ENCODE measurements around the gene CNTN4.

Gene CNTN4

DNA sequence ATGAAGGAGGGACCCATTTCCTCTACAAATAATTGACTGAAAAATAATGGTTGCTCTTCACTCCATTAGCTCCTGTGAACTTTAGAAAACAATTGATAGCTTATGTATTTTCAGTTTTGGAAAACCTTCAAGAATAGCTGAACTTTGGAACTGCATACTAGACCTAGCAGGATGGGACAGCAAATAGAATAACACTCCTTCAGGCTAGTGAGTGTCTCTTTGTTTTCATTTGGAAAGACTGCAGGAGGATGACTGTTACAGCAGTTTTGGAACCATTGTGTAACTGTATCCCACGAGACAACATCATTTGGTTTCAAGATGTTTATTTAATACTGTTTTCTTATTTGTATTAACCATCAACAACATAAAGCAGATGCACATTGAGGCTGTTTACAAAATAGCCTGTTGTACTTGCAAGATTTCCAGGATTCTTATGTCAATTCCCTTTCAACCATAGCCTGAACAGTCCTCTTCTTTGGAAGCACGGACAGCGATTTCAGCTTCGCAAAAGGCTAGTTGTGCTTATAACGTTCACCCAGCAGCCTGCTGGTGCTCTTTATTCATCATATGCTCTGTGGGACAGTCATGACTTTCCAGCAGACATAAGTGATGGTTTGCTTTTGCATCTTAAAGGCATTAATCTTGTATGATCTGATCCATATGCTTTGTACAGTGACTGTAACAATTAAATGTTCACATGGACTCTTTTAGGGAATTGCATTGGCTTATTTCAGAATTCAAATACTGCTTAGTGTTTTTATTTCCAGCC is 676.0 kb downstream of the CNTN4 start:
- TF ChIP-seq, protein P1, sequence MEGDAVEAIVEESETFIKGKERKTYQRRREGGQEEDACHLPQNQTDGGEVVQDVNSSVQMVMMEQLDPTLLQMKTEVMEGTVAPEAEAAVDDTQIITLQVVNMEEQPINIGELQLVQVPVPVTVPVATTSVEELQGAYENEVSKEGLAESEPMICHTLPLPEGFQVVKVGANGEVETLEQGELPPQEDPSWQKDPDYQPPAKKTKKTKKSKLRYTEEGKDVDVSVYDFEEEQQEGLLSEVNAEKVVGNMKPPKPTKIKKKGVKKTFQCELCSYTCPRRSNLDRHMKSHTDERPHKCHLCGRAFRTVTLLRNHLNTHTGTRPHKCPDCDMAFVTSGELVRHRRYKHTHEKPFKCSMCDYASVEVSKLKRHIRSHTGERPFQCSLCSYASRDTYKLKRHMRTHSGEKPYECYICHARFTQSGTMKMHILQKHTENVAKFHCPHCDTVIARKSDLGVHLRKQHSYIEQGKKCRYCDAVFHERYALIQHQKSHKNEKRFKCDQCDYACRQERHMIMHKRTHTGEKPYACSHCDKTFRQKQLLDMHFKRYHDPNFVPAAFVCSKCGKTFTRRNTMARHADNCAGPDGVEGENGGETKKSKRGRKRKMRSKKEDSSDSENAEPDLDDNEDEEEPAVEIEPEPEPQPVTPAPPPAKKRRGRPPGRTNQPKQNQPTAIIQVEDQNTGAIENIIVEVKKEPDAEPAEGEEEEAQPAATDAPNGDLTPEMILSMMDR (IDR thresholded peaks at IDR 0.05; ENCODE audit: insufficient read depth, low read depth, low read length, missing control alignments), result no peak
- DNase-seq (ENCODE audit: low read depth), result no peak

DNA sequence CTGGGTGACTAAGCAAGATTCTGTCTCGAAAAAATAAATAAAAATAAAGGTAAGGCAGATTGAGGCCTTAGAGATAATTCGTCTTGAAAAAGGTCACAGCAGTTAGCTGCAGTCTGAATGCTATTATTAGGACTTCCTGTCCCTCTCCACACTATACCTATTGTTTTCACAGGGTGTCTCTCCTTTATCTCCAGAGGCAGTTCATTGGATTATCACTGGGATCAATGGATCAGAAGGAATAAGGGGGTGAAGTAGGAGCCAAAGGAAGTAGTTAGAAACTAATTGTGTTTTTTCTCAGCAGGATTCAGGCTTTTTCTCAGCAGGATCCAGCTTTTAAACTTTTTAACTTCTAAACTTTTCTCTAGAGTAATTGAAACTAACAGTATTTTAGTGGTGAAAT is 684.6 kb downstream of the CNTN4 start:
- TF ChIP-seq, protein P1 (IDR thresholded peaks at IDR 0.05; ENCODE audit: insufficient read depth, low read depth, low read length, missing control alignments), result no peak
- H3K4me3 ChIP-seq (ENCODE audit: low read depth, low read length), result no peak overlapping the region
- DNase-seq (ENCODE audit: low read depth), result no peak

More for the DNA sequence above, 676.0 kb downstream of the CNTN4 start:
- H3K4me3 ChIP-seq (ENCODE audit: low read depth, low read length), result no peak overlapping the region

DNA sequence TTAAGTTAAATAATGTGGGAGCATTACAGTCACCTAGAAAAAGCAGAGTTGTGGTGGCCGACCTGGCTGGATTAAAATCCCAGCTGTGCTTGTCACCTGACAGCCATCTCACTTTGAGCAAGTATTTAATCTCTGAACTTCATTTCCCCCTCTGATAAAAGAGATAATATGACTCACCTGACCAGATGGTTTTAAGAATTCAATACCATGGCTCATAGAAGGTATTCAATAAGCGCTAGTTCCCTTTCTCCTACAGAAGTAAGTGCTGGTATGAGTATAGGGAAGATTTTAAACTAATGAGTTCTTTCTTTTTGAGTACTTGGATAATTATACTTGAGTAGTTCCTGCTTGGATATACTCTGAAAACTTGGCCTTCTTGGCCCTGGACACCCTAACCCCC is 686.0 kb downstream of the CNTN4 start:
- TF ChIP-seq, protein P1 (IDR thresholded peaks at IDR 0.05; ENCODE audit: insufficient read depth, low read depth, low read length, missing control alignments), result no peak
- no peak for DNase-seq (ENCODE audit: low read depth)
- H3K4me3 ChIP-seq (ENCODE audit: low read depth, low read length), result no peak overlapping the region

DNA sequence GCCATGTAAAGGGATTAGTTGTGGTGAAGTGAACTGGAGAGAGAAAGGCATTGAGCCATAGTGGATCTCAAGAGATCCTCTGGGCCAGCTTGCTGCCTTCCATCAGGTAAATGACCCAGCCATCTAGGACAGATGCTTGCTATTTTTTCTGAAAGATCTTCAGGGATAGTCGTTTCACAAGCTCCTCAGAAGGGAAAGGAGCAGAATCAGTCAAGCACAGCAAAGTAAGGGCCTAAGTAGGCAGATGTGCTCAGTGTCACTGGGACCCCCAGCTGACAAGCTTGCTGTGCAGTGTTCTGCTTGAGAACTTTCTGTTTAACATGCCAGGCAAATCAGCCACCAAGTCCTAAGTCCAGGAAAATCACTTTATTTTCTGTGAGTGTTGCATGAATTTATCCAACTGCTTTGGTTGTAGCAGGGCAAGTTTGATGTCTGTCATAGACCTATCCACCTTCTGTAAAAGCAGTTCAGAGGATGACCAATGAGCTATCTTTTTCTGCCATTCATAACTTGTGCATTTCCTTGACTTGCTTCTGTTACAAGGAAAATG is 691.7 kb downstream of the CNTN4 start:
- no peak overlapping the region for H3K4me3 ChIP-seq (ENCODE audit: low read depth, low read length)
- TF ChIP-seq, protein P1 (IDR thresholded peaks at IDR 0.05; ENCODE audit: insufficient read depth, low read depth, low read length, missing control alignments), result no peak
- no peak for DNase-seq (ENCODE audit: low read depth)

DNA sequence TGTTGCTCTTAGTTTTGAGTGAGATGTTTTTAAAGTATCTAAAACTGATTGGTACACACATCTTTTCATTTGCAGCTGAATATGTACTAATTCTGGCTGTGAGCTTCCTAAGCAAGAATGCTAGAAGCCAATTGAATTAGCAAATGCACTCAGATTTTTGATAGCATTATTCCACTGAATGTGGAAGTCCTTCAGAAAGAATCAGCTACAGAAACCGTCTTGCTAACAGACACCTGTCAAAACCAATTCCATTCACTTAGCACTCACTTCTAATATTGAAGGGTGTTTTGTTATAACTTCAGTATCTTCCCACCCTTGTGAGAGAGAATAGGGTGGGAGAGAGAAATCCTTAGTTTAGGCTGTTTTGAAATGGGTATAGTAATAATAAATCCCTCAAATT is 693.8 kb downstream of the CNTN4 start:
- TF ChIP-seq, protein P1 (IDR thresholded peaks at IDR 0.05; ENCODE audit: insufficient read depth, low read depth, low read length, missing control alignments), result no peak
- no peak for DNase-seq (ENCODE audit: low read depth)
- H3K4me3 ChIP-seq (ENCODE audit: low read depth, low read length), result no peak overlapping the region

DNA sequence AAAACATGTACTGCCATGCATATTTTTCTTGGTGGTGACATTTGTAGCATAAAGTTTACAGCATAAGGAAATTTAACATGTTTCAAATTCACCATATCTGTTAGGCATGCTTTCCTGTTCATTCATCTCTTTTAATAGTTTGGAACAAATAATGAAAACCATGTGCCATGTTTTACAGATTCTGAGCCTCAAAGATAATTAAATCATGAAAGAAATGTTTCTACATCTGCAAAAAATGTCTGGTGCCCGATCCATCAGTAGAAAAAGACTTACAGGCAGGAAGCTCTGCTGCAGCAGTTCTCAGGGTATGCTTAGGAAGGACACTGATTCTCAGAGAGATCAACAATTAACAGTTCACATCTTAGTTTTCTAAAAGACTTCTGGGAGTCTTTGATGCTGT is 695.3 kb downstream of the CNTN4 start:
- DNase-seq (ENCODE audit: low read depth), result no peak
- H3K4me3 ChIP-seq (ENCODE audit: low read depth, low read length), result no peak overlapping the region
- TF ChIP-seq, protein P1 (IDR thresholded peaks at IDR 0.05; ENCODE audit: insufficient read depth, low read depth, low read length, missing control alignments), result no peak
